HG03196 (cell line): ENCODE results near the gene PARP1.
A peak's percentile ranks its signal among the peaks of the same experiment; 100 is the strongest.
"Not testable (repeated sequence)": the region's sequence is repeated elsewhere in the genome, so short reads cannot be mapped to it uniquely, and the experiment has no call there.

Experiments used
- ATAC-seq: cut with Tn5 transposase; IDR thresholded peaks from one replicate; pipeline ENCODE4 v1.9.1; 2021; ENCODE audit not compliant: unreplicated experiment

PARP1 gene

DNA sequence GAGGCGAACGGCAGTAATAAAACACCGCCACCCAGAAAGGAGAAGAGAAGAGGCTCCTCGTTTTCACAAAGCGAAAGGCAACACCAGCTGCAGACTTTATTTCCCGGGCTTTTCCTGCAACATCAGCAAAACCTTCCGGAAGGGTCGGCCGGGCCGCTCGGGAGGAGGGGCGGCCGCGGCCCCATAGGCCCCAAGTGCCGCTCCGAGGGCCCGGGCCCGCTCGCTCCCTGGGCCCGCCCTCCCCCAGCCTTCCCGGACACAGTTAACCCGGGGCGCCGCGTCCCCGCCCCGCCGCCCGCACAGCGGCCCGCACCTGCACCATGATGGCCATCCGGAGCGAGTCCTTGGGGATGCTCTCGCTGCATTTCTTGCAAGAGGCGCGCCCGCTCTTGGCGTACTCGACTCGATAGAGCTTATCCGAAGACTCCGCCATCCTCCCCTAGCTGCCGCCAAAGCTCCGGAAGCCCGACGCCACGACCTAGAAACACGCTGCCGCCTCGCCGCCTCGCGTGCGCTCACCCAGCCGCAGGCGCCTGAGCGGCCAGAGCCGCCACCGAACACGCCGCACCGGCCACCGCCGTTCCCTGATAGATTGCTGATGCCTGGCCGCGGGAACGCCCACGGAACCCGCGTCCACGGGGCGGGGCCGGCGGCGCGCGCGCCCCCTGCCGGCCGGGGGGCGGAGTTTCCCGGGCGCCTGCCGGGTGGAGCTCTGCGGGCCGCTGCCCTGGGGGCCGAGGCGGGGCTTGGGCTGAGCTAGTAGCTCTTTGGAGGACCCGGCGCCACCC lies at the start of gene PARP1:
TSS of gene PARP1 (minus strand) at position 597 of the 788 bp plus-strand sequence. CDS start at position 433, 164 bp downstream.
- ATAC-seq = peak; percentile 72

DNA sequence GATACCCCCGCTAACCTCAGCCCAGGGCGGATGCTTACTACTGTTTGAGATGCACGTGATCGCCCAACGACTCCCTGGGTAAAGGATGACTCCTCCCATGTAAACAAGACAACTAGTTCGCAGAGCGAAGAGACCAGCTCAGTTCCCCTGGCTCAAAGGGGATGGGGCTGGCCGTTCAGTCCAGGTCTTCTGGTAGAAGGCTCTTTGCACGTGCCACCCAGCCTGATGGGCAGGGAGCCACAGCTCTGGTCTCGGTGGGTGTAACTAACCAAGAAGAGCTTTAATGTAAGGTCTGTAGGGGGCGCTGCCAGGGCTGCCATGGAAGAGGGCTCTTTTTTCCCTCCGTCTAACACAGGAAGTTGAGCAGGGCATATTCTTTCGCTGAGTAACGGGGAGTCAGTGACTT lies 49.4 kb upstream of the PARP1 start:
- no peak for ATAC-seq

DNA sequence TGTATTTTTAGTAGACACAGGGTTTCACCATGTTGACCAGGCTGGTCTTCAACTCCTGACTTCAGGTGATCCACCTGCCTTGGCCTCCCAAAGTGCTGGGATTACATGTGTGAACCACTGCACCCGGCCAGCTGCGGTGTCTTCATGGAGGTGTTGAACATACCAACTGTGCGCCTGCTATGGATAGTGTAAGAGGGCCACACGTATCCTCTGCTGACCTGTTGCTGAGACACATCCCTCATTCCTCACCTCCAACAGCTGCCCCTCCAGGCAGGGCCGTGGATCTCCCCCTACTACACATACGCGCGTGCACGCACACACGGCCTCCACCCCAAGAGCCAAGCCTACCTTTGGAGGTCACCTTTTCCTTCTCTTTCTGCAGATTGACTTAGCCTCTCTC lies 48.0 kb upstream of the PARP1 start:
- ATAC-seq = no peak

DNA sequence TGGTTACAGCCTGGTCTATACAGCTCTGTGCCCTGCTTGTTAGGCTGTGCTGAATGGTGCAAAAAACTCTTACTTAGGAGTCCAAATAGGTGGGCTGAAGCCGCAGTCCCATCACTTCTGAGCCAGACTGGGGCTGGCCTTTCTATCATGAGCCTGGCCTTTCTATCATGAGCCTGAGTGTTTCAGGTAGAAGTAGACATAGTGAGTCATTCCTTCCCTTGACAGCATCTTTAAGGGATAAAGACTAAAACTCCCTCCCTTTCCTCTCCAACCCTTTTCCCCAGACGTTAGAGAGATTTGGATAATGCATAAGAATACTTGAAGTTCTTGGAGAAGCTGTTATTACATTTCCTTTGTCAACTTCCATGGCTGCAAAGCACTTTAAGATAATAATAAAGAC lies 46.5 kb upstream of the PARP1 start:
- ATAC-seq = no peak

DNA sequence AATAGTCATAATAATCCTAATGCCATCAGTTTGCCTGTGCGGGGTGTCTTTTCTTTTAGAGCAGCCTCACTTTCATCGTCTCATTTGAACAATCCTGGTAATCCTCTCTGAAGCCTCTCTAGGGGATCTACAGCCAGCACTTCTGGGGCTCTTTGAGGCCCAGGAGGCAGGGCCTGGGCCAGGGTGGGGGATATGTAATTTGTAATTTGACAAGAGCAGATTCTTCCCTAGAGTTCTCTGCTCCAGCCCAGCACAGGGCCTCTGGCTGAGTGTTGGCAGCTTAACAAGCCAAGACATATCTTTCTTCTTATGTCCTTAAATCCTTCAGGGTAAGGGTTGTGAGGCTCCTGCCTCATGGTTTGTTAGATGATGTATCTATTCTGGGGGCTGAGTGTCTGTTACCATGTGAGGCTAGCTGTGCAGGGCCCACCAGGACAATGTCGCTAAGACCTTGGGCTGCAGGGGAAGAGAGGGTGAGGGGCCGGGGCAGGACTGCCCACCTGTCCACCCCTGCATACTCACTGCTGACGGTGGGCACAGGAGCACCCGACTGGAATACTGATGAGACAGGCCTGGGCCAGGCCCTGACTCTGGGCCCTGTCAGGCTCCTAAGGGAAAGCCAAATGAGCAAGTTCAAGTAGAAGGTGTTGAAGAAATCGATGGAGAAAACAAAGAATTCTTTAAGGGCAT lies 45.3 kb upstream of the PARP1 start:
- ATAC-seq = no peak

DNA sequence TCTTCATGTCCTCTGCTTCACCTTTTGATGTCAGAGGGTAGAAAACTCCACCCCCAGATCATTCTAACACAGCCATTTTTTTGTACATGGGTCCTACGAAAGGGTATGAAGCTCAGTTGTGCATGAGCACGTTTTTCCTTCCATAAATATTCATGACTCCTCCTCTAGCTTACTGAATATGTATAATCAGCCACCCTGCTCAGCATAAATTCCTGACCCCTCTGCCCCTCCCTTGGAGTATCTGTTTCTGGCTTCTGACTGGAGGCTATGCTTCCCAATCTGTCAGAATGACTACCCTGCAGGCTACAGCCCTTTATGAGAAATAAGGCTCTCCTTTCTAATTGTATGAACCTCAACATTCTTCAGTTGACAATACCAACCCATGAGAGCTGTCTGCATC lies 42.8 kb upstream of the PARP1 start:
- no peak for ATAC-seq

DNA sequence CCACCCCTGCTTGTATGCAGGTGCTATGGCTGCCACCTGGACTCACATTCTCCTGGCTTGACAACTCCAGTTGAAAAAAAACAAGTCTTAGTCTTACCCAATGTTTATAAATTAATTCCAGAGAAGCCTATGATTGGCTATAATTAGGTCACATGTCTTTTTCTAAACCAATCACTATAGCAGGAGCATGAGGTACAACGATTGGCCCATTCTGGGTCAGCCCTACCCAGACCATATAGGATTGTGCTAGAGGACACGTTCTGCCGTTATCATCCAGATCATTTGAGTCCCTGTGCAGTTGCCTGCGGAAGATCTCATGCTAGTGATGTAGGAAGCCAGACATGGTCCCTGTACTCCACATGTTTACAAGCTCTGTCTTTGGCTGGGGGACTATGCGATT lies 41.9 kb upstream of the PARP1 start:
- no peak for ATAC-seq

DNA sequence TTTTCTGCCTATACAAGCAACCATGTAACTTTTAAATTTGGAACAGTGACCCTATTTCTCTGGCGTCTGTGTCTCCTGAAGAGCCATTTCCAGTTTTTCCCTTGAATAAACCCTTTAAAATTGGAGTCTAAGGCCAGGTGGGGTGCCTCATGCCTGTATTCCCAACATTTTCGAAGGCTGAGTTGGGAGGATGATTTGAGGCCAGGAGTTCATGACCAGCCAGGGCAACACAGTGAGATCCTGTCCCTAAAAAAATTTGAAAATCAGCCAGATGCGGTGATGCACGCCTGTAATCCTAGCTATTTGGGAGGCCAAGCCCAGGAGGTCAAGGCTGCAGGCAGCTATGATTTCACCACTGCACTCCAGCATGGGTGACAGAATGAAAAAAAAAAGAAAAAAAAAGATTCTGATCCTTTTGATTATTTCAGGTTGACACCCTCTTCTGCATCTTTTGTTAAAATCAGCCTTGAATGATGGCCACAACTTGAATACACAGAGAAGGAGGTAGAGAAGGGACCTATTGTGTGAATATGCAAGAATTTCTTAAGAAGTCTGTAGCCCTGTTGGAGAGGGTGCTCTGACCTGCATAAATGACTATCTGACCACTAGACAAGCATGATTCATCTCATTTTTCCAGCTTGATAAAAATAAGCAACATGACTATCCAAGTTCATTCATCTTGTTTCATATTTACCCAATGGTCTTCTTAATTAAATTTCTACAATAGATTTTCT lies 40.2 kb upstream of the PARP1 start:
- no peak for ATAC-seq

DNA sequence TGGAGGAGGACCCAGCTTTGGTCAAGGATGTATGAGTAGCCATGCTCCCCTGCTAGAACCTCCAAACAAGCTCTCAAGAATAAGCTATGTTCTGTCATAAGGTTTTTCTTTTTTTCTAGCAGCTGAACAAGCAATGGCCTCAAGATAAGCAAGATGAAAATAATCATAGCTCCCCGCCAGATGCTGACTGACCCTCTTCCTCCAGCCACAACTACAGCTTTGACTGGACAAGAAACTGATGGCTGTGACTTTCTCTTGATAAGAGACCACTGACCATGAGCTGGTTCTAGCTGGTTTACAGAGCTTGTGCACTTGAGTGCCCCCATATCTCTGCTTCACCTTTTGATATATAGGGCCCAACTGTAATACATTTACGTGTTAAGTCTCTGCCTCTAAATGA lies 38.2 kb upstream of the PARP1 start:
- no peak for ATAC-seq

DNA sequence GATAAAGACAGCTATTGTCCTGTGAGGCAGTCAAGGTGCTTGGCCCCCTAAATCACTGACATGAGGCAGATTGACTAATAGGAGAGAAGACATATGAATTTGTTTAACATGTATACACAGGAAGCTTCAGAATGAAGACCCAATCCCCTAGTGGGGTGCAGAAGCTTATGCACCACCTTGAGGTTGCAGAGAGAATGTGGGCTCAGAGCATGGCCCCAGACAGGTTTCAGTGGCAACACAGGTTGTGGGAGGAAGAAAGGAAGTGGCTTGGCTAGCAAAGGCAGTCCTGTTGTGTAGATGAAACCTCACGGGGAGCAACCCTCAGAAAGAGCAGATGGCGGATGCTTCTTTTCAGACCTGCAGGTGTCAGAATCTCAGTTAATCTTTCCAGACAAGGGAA lies 37.0 kb upstream of the PARP1 start:
- ATAC-seq = peak; percentile 100

DNA sequence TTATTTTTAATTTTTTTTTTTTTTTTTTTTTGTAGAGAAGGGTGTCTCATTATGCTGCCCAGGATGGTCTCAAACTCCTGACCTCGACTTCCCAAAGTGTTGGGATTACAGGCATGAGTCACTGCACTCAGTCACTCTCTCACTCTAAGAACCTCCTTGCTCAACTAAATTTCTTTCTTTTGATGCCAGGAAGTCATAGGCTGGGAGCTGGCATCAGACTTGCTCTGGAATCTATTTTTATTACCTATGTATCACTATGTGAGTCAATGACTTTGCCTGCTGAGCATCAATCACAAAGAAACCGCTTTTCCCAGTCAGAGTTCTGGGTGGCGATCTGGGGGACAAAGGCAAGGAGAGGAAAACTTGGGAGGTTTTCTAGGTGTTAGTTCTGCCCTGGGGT lies 35.5 kb upstream of the PARP1 start:
- ATAC-seq = no peak

DNA sequence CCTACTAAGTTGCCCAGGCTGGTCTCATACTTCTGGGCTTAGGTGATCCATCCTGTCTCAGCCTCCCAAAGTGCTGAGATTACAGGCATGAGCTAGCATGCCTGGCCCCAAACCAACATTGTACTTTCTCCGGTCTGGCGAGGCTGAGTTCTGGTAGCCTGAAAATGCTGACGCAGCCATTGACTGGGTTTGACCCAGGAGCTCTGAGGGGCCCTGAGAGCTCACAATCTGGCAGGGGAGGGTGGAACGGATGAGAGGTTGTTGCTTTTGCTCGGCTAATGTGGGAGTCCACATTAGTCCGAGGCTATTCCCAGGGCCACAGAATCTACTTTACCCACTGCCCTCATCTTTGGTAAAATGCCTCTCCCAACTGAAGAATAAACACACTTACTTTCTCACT lies 35.1 kb upstream of the PARP1 start:
- ATAC-seq = no peak

DNA sequence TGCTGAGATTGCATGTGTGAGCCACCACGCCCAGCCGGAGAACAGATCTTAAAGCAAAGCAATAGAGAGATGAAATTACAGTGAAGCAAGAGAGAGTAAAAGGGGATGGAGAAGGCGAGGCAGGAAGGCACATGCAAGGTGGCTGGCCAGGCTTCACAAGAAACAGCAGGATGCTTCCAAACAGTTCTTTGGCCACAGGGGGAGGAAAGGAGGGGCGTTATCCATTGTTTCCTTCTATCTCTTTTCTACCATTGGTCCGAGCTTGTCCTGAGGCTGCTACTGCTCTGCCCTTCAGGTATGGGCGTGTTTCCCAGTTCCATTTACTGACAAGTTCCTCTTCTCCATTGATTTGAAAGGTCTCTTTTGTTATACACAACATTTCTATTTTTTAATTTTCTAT lies 33.7 kb upstream of the PARP1 start:
- ATAC-seq = no peak

DNA sequence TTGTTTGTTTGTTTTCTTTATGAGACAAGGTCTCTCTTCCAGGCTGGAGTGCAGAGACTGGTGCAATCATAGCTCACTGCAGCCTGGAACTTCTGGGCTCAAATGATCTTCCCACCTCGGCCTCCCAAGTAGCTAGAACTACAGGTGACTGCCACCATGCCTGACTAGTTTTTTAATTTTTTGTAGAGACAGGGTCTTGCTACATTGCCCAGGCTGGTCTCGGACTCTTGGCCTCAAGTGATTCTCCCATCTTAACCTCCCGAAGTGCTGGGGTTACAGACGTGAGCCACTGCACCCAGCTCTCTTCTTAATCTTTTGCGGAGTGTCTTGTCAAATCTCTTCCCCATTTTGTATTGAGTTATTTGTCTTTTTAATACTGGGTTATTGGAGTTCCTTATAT lies 32.6 kb upstream of the PARP1 start:
- no peak for ATAC-seq

DNA sequence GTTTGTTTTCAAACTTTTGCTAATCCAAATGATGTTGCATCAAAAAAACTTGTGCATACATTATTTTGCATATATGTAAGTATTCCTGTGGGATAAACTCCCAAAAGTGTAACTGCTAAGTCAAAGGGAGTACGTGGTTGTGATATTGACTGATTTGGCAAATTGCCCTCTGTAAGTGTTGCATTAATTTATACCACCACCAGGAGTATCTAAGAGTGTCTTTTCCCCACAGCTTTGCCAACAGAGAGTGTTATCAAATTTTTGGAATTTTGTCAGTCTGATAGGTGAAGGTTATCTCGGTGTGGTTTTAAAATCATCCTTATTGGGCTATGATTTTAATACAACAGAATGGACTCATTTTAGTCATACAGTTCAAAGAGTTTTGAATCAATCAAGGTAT lies 30.1 kb upstream of the PARP1 start:
- no peak for ATAC-seq

DNA sequence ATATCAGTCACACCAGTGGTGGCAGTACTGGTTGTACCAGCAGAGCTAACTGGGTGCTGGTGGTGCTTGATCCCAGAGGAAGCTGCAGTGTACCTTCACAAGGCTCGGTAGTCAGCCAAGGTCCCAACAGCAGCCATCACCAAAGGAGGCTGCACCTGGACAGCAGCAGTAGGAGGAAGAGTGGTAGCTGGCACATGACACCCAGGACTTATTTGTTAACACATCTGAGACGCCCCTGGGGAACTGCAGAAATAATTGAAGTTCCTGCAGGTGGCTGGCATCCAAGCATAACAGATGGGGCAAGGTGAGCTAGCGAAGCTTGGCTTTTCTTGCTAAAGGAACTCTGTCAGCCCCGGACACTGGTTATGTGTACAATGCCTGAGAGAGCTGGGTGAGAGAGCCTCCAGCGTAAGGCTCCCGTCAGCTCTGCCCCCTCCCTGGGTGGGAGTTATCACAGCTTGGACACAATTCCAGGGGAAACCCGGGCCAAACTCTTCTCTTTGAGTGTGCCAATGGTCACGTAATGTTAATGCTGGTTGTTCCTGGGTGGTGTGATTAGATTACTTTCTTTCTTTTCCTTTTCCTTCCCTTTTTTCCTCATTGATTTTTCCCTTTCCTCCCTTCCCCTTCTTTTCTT lies 29.1 kb upstream of the PARP1 start:
- no peak for ATAC-seq

DNA sequence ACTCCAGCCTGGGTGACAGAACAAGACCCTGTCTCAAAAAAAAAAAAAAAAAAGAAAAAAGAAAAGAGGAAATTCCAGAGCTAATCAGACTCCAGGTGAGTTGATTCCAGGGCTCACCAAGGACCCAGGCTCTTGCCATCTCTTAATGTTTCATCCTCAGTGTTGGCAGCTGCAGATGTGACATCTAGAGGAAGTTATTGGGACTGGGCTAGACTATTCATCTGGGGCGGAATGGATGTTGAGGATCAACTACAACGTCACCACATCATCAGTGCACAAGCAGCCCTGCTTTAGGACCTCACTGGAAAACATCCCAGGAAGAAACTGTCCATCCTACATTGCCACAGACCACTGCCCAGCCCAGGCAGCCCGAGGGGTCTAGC lies 28.6 kb upstream of the PARP1 start:
- ATAC-seq = no peak

DNA sequence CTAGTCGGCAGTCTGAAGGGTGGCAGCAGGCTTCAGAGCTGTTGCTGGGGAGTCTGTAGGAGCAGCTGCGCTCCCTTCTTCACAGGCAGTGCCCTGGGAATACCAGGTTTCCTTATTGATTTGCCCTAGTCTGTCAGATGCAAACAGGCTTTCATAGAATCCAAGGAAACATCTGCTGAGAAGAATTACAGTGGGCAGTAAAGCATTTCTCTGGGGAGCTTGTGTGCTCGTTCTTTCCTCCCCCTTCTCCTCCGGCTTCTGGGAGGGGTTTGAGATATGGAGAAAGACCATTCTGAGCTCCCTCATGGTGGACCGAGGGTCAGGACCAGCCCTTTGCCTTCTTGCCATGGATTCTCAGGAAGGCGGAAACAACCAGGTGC lies 25.4 kb upstream of the PARP1 start:
- no peak for ATAC-seq

DNA sequence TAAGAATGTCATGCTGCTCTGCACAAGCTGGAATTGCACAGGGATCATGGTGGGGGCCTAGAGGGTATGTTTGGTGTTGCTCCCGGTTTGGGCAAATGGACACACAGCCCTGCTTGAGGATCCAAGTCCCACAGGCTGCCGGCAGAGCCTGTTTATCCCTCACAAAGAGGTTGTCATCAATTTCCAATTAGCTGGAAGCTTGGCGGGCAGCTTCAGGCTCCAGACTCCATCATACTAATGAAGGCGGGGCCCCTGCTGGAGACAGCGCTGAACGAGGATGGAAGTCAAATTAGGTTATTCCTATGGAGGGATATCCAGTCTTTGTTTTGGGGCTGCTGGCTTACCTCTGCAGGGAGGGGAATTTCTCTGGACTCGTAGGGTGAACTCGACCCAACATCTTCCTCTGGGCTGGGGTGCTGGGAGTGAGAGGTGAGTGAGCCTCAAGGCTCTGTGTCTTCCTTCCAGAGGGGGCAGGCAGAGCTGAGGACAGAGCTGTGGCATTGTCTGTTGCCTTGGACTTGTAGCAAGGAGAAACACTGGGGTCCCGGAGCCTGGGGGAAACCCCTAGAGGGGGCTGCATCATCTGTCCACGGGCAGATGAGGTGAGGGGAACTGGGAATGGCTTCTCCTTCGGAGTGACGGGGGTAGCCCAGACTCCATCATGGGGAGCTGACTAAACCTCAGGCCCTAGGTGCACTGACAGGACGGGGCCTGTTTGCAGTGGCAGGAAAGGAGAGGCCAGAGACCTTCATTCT lies 24.9 kb upstream of the PARP1 start:
- ATAC-seq = no peak

DNA sequence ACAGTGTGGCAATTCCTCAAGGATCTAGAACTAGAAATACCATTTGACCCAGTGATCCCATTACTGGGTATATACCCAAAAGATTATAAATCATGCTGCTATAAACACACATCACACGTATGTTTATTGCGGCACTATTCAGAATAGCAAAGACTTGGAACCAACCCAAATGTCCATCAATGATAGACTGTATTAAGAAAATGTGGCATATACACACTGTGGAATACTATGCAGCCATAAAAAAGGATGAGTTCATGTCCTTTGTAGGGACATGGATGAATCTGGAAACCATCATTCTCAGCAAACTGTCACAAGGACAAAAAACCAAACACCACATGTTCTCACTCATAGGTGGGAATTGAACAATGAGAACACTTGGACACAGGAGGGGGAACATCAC lies 24.0 kb upstream of the PARP1 start:
- not testable (repeated sequence) for ATAC-seq
